ENCODE data around the gene FLOT1. TPM values are rescaled to one million over a fixed set of nuclear protein-coding genes. Genes with fewer than 3 reads are reported as not detected.
A peak's percentile ranks its signal among the peaks of the same experiment; 100 is the strongest.

FLOT1 gene
- total RNA-seq, 2 donors from 2014 or later, result 293 to 319 TPM

GRCh38 chr6:30679765-30680535, 62.5 kb downstream of the FLOT1 start:
- Mint-ChIP-seq H3K4me1 (ENCODE audit: low read depth) (peaks cover 33% of the 10 kb centered on the region), H3K27me3 (ENCODE audit: low read depth) (no peaks in the 10 kb centered on the region), H3K27ac (peak overlapping the region; percentile 89), H3K9me3 (no peaks in the 10 kb centered on the region), H3K36me3 (ENCODE audit: insufficient read depth in 2 of 2) (peaks cover 34 to 53% of the 10 kb centered on the region in 2 donors), H3K4me3 (peak overlapping the region; percentile 96 to 98)
- DNase-seq, result no peak
- ATAC-seq (replicated peaks in 1 of 2), result no peak

- peak overlapping the region; percentile 89 for H3K27ac Mint-ChIP-seq
Measured at GRCh38 chr6:30678964-30679726, 63.3 kb downstream of the FLOT1 start.

More at GRCh38 chr6:30678964-30679726, 63.3 kb downstream of the FLOT1 start:
- H3K36me3 Mint-ChIP-seq (ENCODE audit: insufficient read depth in 2 of 2), result peaks cover 31 to 48% of the 10 kb centered on the region in 2 donors
- H3K4me1 Mint-ChIP-seq (ENCODE audit: low read depth), result peaks cover 33% of the 10 kb centered on the region
- H3K27me3 Mint-ChIP-seq (ENCODE audit: low read depth), result no peaks in the 10 kb centered on the region
- H3K4me3 Mint-ChIP-seq, result peak overlapping the region; percentile 96 to 98
- ATAC-seq (replicated peaks in 1 of 2) (peak; percentile 49 to 50), DNase-seq (peak; percentile 90 to 96)
- no peaks in the 10 kb centered on the region for H3K9me3 Mint-ChIP-seq

Other genes starting within 250 kb of the FLOT1 start
- gene GNL1, start 186.2 kb downstream of the FLOT1 start, total RNA-seq, result 100 to 1,000 TPM; 114 to 121 TPM
- 10 to 100 TPM; 23.0 to 31.8 TPM for gene PRR3, start 185.4 kb downstream of the FLOT1 start, total RNA-seq
- gene ABCF1, start 171.2 kb downstream of the FLOT1 start, total RNA-seq, result 10 to 100 TPM; 64.6 to 68.1 TPM
- gene PPP1R10, start 125.4 kb downstream of the FLOT1 start, total RNA-seq, result 100 to 1,000 TPM; 138 to 154 TPM
- 100 to 1,000 TPM; 109 to 132 TPM for gene MRPS18B, start 124.8 kb downstream of the FLOT1 start, total RNA-seq
- 10 to 100 TPM in 1 of 2 donors, 1 to 10 TPM in 1; 8.3 to 14.2 TPM for gene ATAT1, start 115.8 kb downstream of the FLOT1 start, total RNA-seq
- gene C6orf136, start 95.6 kb downstream of the FLOT1 start, total RNA-seq, result 10 to 100 TPM; 25.8 to 36.0 TPM
- 10 to 100 TPM; 39.2 to 43.0 TPM for gene DHX16, start 69.7 kb downstream of the FLOT1 start, total RNA-seq
- gene PPP1R18, start 56.0 kb downstream of the FLOT1 start, total RNA-seq, result 100 to 1,000 TPM; 179 to 200 TPM
- 10 to 100 TPM; 26.9 to 29.6 TPM for gene NRM, start 51.7 kb downstream of the FLOT1 start, total RNA-seq
- 100 to 1,000 TPM; 102 to 127 TPM for gene MDC1, start 25.4 kb downstream of the FLOT1 start, total RNA-seq
- 100 to 1,000 TPM; 668 to 724 TPM for gene TUBB, start 22.3 kb downstream of the FLOT1 start, total RNA-seq
- 100 to 1,000 TPM; 174 to 197 TPM for gene IER3, start 1.9 kb upstream of the FLOT1 start, total RNA-seq
- 10 to 100 TPM in 1 of 2 donors, 1 to 10 TPM in 1; 9.4 to 11.6 TPM for gene DDR1, start 141.8 kb upstream of the FLOT1 start, total RNA-seq
- gene GTF2H4, start 165.5 kb upstream of the FLOT1 start, total RNA-seq, result 10 to 100 TPM; 43.5 to 46.9 TPM
- gene VARS2, start 171.6 kb upstream of the FLOT1 start, total RNA-seq, result 10 to 100 TPM; 47.3 to 54.9 TPM
- gene SFTA2, start 189.5 kb upstream of the FLOT1 start, total RNA-seq, result under 1 TPM in 1 of 2 donors, not detected in 1; 0.31 TPM
- under 1 TPM in 1 of 2 donors, not detected in 1; 0.09 TPM for gene MUCL3, start 198.3 kb upstream of the FLOT1 start, total RNA-seq
- gene MUC21, start 241.0 kb upstream of the FLOT1 start, total RNA-seq, result not detected

Data from activated T-cell treated with anti-CD3 and anti-CD28 coated beads, Interleukin-2, amount 50 U/mL, for 72 hours (primary cell).